ENCODE results near the gene SWAP70.
"Not testable (repeated sequence)": the region's sequence is repeated elsewhere in the genome, so short reads cannot be mapped to it uniquely, and the experiment has no call there.

DNA sequence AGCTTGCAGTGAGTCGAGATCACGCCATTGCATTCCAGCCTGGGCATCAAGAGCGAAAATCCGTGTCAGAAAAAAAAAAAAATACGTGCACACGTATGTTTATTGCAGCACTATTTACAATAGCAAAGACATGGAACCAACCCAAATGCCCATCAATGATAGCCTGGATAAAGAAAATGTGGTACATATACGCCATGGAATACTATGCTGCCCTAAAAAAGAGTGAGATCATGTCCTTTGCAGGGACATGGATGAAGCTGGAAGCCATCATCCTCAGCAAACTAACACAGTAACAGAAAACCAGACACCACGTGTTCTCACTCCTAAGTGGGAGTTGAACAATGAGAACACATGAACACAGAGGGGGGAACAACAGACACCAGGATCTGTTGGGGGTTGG, 31.4 kb downstream of the SWAP70 start:
- not testable (repeated sequence) for TF ChIP-seq CTCF (IDR thresholded peaks at IDR 0.05; ENCODE audit: insufficient read depth, low read length, poor library complexity, severe bottlenecking); EZH2phosphoT487 (conservative IDR thresholded peaks at IDR 0.05; ENCODE audit: low read length)
